Activated CD8-positive, alpha-beta memory T cell treated with anti-CD3 and anti-CD28 coated beads for 24 hours (primary cell): ENCODE measurements around the gene SARS1.
"Not testable (repeated sequence)": the region's sequence is repeated elsewhere in the genome, so short reads cannot be mapped to it uniquely, and the experiment has no call there.

Experiments used
- DNase-seq: peaks from one replicate; pipeline ENCODE4 v3.0.0-alpha.2; 2020

SARS1 gene, protein sequence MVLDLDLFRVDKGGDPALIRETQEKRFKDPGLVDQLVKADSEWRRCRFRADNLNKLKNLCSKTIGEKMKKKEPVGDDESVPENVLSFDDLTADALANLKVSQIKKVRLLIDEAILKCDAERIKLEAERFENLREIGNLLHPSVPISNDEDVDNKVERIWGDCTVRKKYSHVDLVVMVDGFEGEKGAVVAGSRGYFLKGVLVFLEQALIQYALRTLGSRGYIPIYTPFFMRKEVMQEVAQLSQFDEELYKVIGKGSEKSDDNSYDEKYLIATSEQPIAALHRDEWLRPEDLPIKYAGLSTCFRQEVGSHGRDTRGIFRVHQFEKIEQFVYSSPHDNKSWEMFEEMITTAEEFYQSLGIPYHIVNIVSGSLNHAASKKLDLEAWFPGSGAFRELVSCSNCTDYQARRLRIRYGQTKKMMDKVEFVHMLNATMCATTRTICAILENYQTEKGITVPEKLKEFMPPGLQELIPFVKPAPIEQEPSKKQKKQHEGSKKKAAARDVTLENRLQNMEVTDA

GRCh38 chr1:109213824-109214693 lies at the start of gene SARS1:
Gene SARS1, plus strand, starts transcription at chr1:109213918. Its CDS starts 75 bp downstream, at chr1:109213993.
- peak; percentile 95 for DNase-seq

DNA sequence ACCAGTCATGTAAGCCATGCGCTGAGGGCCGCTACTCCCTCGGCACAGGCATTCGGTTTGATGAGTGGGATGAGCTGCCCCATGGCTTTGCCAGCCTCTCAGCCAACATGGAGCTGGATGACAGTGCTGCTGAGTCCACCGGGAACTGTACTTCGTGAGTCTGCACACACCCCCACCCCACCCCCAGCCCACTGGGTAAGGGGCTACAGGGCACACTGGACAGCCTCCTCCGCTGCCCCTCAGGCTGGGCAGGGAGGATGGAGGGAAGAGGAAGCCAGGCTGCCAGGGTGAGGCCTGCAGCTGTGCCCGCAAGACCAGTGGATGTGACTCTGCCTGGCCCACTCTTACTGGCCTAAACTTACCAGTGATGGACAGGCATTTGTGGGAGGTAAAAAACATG lies 49.2 kb upstream of the SARS1 start:
- no peak for DNase-seq

- DNase-seq = no peak
Measured at GRCh38 chr1:109167001-109167506, 46.7 kb upstream of the SARS1 start.

- no peak for DNase-seq
Measured at GRCh38 chr1:109170035-109170764, 43.5 kb upstream of the SARS1 start.

GRCh38 chr1:109171646-109172045 lies 42.1 kb upstream of the SARS1 start:
- no peak for DNase-seq

DNA sequence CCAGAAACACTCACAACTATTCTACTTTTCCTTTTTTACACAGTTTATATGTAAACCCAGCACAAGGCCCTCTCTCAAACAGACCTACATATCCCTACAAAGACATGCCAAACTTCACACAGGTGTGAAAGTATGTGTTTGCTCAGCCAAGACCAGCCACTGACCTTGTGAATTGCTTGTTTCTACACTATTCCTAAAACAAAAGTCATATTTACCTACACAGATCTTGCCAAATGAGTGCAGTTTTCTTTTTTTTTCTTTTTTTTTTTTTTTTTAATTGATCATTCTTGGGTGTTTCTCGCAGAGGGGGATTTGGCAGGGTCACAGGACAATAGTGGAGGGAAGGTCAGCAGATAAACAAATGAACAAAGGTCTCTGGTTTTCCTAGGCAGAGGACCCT lies 37.4 kb upstream of the SARS1 start:
- DNase-seq = not testable (repeated sequence)

GRCh38 chr1:109180715-109181084 lies 33.0 kb upstream of the SARS1 start:
- DNase-seq = not testable (repeated sequence)

- DNase-seq = no peak
Measured at GRCh38 chr1:109181085-109181806, 32.5 kb upstream of the SARS1 start.

- DNase-seq = no peak
Measured at GRCh38 chr1:109181807-109182163, 31.9 kb upstream of the SARS1 start.

DNA sequence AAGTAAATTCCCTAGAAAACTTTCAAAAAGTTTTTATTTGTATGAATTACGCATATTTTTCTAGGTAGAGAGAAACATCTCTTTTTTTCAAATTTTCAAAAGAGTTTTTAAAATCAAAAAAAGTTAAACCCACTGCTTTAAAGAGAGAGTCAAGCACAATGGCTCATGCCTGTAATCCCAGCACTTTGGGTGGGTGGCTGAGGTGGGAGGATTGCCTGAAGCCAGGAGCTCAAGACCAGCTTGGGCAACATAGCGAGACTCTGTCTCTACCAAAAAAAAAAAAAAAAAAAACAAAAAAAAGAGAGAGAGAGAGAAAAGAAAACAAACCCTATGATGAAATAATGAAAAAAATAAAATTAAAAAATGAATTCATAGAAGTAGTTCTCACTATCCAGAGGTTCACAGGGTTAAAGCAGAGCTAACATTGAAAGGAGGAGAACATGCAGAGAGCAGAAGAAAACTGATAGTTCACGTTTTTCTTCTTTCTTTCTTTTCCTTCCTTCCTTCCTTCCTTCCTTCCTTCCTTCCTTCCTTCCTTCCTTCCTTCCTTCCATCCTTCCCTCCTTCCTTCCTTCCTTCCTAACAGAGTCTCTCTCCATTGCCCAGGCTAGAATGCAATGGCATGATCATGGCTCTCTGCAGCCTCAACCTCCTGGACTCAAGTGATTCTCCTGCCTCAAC lies 30.5 kb upstream of the SARS1 start:
- DNase-seq = no peak

GRCh38 chr1:109184687-109185086 lies 29.0 kb upstream of the SARS1 start:
- DNase-seq = no peak

DNA sequence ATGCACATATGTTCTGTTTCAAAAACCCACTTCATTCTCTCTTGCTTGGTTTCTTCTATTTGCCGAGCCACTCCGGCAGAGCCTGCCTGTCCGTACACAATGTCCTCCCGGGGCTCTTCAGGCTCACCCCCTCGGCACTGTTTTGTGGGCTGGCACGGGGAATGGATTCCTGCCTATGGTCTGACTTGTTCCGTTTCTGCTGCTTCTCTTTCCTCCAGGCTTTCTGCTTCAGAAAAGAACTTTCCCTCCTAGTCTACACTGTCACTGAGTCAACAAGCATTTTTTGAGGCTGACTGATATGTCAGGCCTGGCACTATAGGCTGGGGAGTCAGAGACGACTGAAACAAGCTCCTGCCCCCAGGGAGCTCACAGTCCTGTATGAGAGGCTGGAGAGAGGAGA lies 28.4 kb upstream of the SARS1 start:
- DNase-seq = no peak

GRCh38 chr1:109185990-109186732 lies 27.6 kb upstream of the SARS1 start:
- DNase-seq = no peak

GRCh38 chr1:109186733-109187086 lies 27.0 kb upstream of the SARS1 start:
- DNase-seq = no peak

DNA sequence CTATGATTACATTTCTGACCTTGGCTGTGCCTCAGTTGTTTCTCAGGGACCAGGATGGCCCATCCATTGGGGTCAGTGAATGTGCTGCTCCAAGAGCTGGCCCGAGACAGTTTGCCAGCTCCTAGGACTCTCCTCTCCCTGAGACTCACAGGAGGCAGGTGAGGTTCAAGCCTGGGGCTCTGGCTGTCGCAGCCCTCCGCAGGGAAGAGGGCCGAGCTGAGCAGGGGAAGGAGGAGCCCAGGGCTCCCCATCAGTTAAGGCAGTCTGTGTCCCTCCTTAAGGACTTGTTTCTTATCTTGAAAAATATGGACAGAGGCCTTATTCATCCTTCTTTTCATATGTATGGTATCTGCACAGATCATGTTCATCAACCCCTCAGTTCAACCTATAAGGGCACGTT lies 26.6 kb upstream of the SARS1 start:
- no peak for DNase-seq

DNA sequence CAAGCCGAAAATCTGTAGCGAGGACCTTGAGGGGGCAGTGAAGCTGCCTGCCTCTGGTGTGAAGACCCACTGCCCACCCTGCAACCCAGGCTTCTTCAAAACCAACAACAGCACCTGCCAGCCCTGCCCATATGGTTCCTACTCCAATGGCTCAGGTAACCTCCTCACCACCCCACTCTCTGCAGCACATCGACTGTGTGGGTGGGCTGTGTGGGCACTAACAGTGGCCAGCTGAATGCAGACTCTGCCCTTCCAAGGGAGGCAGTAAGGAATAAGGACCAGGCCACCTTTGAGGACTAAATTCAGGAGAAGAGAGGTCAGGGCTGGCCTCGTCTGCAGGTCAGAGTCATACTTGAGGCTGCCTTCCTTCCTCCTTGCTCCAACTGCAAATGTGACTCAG lies 25.5 kb upstream of the SARS1 start:
- DNase-seq = no peak

DNA sequence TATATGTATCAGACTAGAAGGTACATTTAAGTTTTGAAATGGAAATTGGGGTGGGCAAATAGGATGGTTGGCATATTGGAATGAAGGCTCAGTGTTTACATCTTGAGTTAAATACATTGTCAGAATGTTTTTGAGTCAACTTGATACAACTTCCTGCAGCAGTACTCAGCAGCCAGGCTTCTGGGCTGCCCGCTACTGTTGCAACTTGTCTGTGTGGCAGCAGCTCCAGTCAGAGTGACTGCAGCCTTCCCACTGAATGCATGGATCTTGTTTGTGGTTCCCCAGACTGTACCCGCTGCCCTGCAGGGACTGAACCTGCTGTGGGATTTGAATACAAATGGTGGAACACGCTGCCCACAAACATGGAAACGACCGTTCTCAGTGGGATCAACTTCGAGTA lies 24.9 kb upstream of the SARS1 start:
- no peak for DNase-seq

DNA sequence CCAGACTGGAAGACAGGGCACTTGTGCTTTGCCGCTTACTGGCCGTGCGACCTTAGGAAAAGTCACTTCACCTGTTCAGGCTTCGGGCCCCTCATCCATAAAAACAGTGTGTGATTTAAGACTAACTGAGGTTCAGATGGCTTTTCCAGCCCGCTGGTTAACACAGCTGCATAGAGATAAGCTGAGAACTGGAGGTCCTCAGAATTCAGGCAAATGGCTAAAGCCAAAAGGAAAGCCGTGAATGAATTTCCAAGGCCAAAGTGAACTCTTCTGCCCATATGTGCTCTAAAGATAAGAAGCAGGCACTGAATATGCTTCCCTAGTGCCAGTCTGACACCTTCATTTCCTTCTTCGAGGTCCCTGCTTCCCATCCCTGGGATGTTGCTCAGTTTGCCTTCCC lies 23.5 kb upstream of the SARS1 start:
- DNase-seq = no peak

- DNase-seq = no peak
Measured at GRCh38 chr1:109191377-109191776, 22.3 kb upstream of the SARS1 start.

GRCh38 chr1:109191891-109192290 lies 21.8 kb upstream of the SARS1 start:
- no peak for DNase-seq

- DNase-seq = no peak
Measured at GRCh38 chr1:109192433-109192832, 21.3 kb upstream of the SARS1 start.
